SK-N-SH treated with all-trans-retinoic acid at 6 μM for 48 hours (cell line): ENCODE results near the gene PCDHGA9.
"Not testable (repeated sequence)": the region's sequence is repeated elsewhere in the genome, so short reads cannot be mapped to it uniquely, and the experiment has no call there.

Source experiments
- ARNTL ChIP-seq: fragments of 450-650 bp; formaldehyde crosslinking; IDR thresholded peaks from 2 replicates; pipeline ENCODE4 v1.5.0; 2020; ENCODE audit warnings: low read depth, mild to moderate bottlenecking, moderate library complexity, borderline replicate concordance
- CSDC2 ChIP-seq: fragments of 250-450 bp; sonication (Bioruptor Pico); IDR thresholded peaks from 2 replicates; pipeline ENCODE4 v1.5.0; 2020; ENCODE audit warnings: mild to moderate bottlenecking, moderate library complexity
- ESRRG ChIP-seq: fragments of 250-450 bp; sonication (Bioruptor Pico); IDR thresholded peaks from 2 replicates; pipeline ENCODE4 v1.6.1; 2021; ENCODE audit warnings: mild to moderate bottlenecking
- OSR1 ChIP-seq: fragments of 250-450 bp; sonication (Bioruptor Pico); IDR thresholded peaks from 2 replicates; pipeline ENCODE4 v1.8.0; 2022; ENCODE audit warnings: moderate library complexity, mild to moderate bottlenecking, inconsistent platforms
- ZFP3 ChIP-seq: fragments of 250-450 bp; sonication (Bioruptor Pico); IDR thresholded peaks from 2 replicates; pipeline ENCODE4 v1.5.0; 2020; ENCODE audit warnings: mild to moderate bottlenecking, moderate library complexity
- ZFP30 ChIP-seq: fragments of 450-650 bp; formaldehyde crosslinking; IDR thresholded peaks from 2 replicates; pipeline ENCODE4 v1.5.0; 2022; ENCODE audit warnings: mild to moderate bottlenecking, moderate library complexity

GRCh38 chr5:141397756-141398551 is 4.6 kb upstream of the PCDHGA9 start, which contains the start of gene PCDHGB5:
- TF ChIP-seq ZFP3, ARNTL, ESRRG, CSDC2, ZFP30, OSR1 (CRISPR knock-in tag): not testable (repeated sequence)
